ENCODE measurements around the gene SLIT1.

- no peak for TF ChIP-seq CTCF (conservative IDR thresholded peaks at IDR 0.05; ENCODE audit: low read length)
- TF ChIP-seq EZH2phosphoT487 (IDR thresholded peaks at IDR 0.05; ENCODE audit: borderline replicate concordance, low read depth, low read length): no peak
These were observed 167.2 kb downstream of the SLIT1 start for GRCh38 chr10:97018251-97019212.
